CD14-positive monocyte (primary cell): Measurements from ENCODE around the gene SLC36A1. TPM values are rescaled to one million over a fixed set of nuclear protein-coding genes. Genes with fewer than 3 reads are reported as not detected.

ENCODE experiments used
- DNase-seq, 3 donors: peaks; one replicate each; pipeline ENCODE4 v3.0.0-alpha.2; 2011 to 2022
- H2AFZ ChIP-seq: 2 replicates; pipeline ENCODE4 v1.6.0; 2012; ENCODE audit warnings: mild to moderate bottlenecking, low read depth, low read length, inconsistent platforms; ENCODE audit not compliant: insufficient read depth, poor library complexity, severe bottlenecking
- H3K27ac ChIP-seq, 2 donors: 1 replicate in 1 of 2; 2 replicates in 1 of 2; pipeline ENCODE4 v1.5.1; 2012 to 2013; ENCODE audit warnings: low read length in 2 of 2, control low read depth in 1 of 2, inconsistent platforms in 1 of 2, low read depth in 1 of 2, mild to moderate bottlenecking in 1 of 2
- H3K27me3 ChIP-seq, 2 donors: one replicate each; pipeline versions ENCODE4 v1.6.0 to v1.6.1; 2011 to 2013; ENCODE audit warnings: low read length in 2 of 2; ENCODE audit not compliant: control insufficient read depth in 2 of 2, insufficient read depth in 2 of 2
- H3K36me3 ChIP-seq, 2 donors: replicated peaks in 1 of 2; 1 replicate in 1 of 2; 2 replicates in 1 of 2; pipeline versions ENCODE4 v1.5.1 to v1.6.1; 2012 to 2013; ENCODE audit warnings: low read length in 2 of 2, control low read depth in 1 of 2, inconsistent platforms in 1 of 2, mild to moderate bottlenecking in 1 of 2; ENCODE audit not compliant: insufficient read depth in 2 of 2, control insufficient read depth in 1 of 2
- H3K4me1 ChIP-seq, 2 donors: 1 replicate in 1 of 2; 2 replicates in 1 of 2; pipeline versions ENCODE4 v1.5.1 to v1.6.1; 2012 to 2013; ENCODE audit warnings: low read length in 2 of 2, control low read depth in 1 of 2, inconsistent platforms in 1 of 2, mild to moderate bottlenecking in 1 of 2, moderate library complexity in 1 of 2; ENCODE audit not compliant: insufficient read depth in 2 of 2, control insufficient read depth in 1 of 2
- H3K4me2 ChIP-seq: replicated peaks from 2 replicates; pipeline ENCODE3; 2012; ENCODE audit warnings: low read length, moderate library complexity, mild to moderate bottlenecking; ENCODE audit not compliant: poor library complexity, severe bottlenecking; ENCODE audit errors: extremely low read depth
- H3K4me3 ChIP-seq, 3 experiments: fragments of 200-600 bp in 1 of 3; sonication (generic) in 1 of 3; replicated peaks in 1 of 3; 1 replicate in 2 of 3; 2 replicates in 1 of 3; pipeline ENCODE4 v1.5.1; 2011 to 2013; ENCODE audit warnings: low read length in 3 of 3, mild to moderate bottlenecking in 3 of 3, control low read depth in 2 of 3, low read depth in 2 of 3, inconsistent platforms in 1 of 3, moderate library complexity in 1 of 3
- H3K79me2 ChIP-seq: 2 replicates; pipeline ENCODE4 v1.6.0; 2012; ENCODE audit warnings: mild to moderate bottlenecking, control low read depth, inconsistent platforms, low read length, moderate library complexity; ENCODE audit not compliant: insufficient read depth
- H3K9ac ChIP-seq: 2 replicates; pipeline ENCODE4 v1.6.0; 2017; ENCODE audit warnings: low read length, mild to moderate bottlenecking; ENCODE audit not compliant: insufficient read depth, poor library complexity, severe bottlenecking
- H3K9me3 ChIP-seq, 2 donors: replicated peaks in 1 of 2; 1 replicate in 1 of 2; 2 replicates in 1 of 2; pipeline versions ENCODE4 v1.5.1 to v1.6.1; 2012 to 2013; ENCODE audit warnings: low read length in 2 of 2, control low read depth in 1 of 2; ENCODE audit not compliant: control insufficient read depth in 1 of 2, insufficient read depth in 1 of 2
- H4K20me1 ChIP-seq: 2 replicates; pipeline ENCODE4 v1.6.0; 2012; ENCODE audit warnings: mild to moderate bottlenecking, low read length, control low read depth, moderate library complexity; ENCODE audit not compliant: insufficient read depth
- H3K27ac Mint-ChIP-seq, 7 donors: one replicate each; pipeline ENCODE4 v1.8.0; 2020; ENCODE audit warnings: mild to moderate bottlenecking in 7 of 7, mixed read lengths in 7 of 7, moderate library complexity in 6 of 7, inconsistent platforms in 2 of 7
- H3K27me3 Mint-ChIP-seq, 3 donors: one replicate each; pipeline ENCODE4 v1.8.0; 2021 to 2022; ENCODE audit warnings: low read depth in 3 of 3, mild to moderate bottlenecking in 3 of 3, mixed read lengths in 3 of 3, moderate library complexity in 3 of 3, inconsistent platforms in 1 of 3
- H3K36me3 Mint-ChIP-seq, 2 donors: one replicate each; pipeline ENCODE4 v1.8.0; 2020; ENCODE audit warnings: mixed read lengths in 2 of 2, inconsistent platforms in 1 of 2, mild to moderate bottlenecking in 1 of 2
- H3K4me1 Mint-ChIP-seq: one replicate; pipeline ENCODE4 v1.8.0; 2020; ENCODE audit warnings: mild to moderate bottlenecking, mixed read lengths
- H3K4me3 Mint-ChIP-seq, 2 donors: one replicate each; pipeline ENCODE4 v1.8.0; 2020; ENCODE audit warnings: mild to moderate bottlenecking in 2 of 2, mixed read lengths in 2 of 2, moderate library complexity in 1 of 2
- H3K9me3 Mint-ChIP-seq, 7 donors: one replicate each; pipeline ENCODE4 v1.8.0; 2020 to 2022; ENCODE audit warnings: mixed read lengths in 7 of 7, mild to moderate bottlenecking in 6 of 7, moderate library complexity in 6 of 7, inconsistent platforms in 2 of 7
- WGBS: methylation state at CpG from one replicate; pipeline ENCODE4 v1.1.5; 2013; ENCODE audit warnings: missing lambda C conversion rate; ENCODE audit not compliant: insufficient coverage; 5-methylcytosine and 5-hydroxymethylcytosine counted together
- intact Hi-C, 2 donors: fragments of 100-400 bp; cut with micrococcal nuclease; formaldehyde crosslinking; loops; one replicate each; pipeline versions ENCODE4 v1.15.0 to v1.15.1; 2023
- polyA plus RNA-seq, 3 donors: library from polyadenylated mRNA; depleted of rRNA in 1 of 3; unstranded in 2 of 3; stranded (reverse) in 1 of 3; fragments of 300-500 nt in 2 of 3; fragments of >200 nt in 1 of 3; fragmentation: Illumina TruSeq in 2 of 3; gene quantifications; 1 replicate in 2 of 3; 2 replicates in 1 of 3; pipeline ENCODE4 v1.2.3, GENCODE V29; 2012 to 2021
- TF ChIP-seq, protein P1 (sequence below): fragments of 200-600 bp; IDR thresholded peaks from one replicate; pipeline ENCODE4 v1.8.0; 2022; ENCODE audit warnings: antibody characterized with exemption, mild to moderate bottlenecking

The SLC36A1 gene
- polyA plus RNA-seq, 3 donors, result 5.3 to 29.4 (median 6.8) TPM

DNA sequence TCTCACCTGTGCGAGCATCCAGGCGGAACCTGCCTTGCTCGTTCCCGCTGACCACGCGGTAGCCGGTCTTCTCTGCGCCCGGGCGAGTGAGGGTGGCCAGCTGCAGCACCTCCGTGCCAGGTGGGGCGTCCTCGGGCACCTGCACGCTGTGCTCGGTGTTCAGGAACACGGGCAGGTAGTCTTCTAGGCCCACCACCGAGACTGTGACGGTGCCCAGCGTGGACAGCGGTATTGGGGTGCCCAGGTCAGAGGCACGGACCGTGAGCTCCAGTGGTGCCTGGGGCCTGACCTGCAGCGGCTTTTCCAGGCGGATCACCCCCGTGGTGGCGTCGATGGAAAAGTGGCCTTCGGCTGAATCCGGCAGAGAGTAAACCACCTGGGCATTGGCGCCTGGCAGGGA is 84.2 kb downstream of the SLC36A1 start:
- Histone ChIP-seq H3K9ac (no peak overlapping the region), H3K4me3 (no peak overlapping the region), H3K27ac (no peak overlapping the region), H3K4me2 (no peak overlapping the region), H3K4me1 (no peaks in the 10 kb centered on the region), H3K9me3 (no peaks in the 10 kb centered on the region), H3K79me2 (no peaks in the 10 kb centered on the region), H4K20me1 (no peaks in the 10 kb centered on the region), H3K27me3 (no peaks in the 10 kb centered on the region), H3K36me3 (no peaks in the 10 kb centered on the region), H2AFZ (no peak overlapping the region)
- Mint-ChIP-seq H3K27me3 (peaks cover 0 to 2% (median 2%) of the 10 kb centered on the region in 3 donors), H3K36me3 (no peaks in the 10 kb centered on the region), H3K4me3 (no peak overlapping the region), H3K9me3 (peaks cover 0 to 2% (median 0%) of the 10 kb centered on the region in 7 donors), H3K27ac (no peak overlapping the region), H3K4me1 (no peaks in the 10 kb centered on the region)
- 97% methylated on average over 28 of the region's 30 CpGs for WGBS
- TF ChIP-seq, protein P1, sequence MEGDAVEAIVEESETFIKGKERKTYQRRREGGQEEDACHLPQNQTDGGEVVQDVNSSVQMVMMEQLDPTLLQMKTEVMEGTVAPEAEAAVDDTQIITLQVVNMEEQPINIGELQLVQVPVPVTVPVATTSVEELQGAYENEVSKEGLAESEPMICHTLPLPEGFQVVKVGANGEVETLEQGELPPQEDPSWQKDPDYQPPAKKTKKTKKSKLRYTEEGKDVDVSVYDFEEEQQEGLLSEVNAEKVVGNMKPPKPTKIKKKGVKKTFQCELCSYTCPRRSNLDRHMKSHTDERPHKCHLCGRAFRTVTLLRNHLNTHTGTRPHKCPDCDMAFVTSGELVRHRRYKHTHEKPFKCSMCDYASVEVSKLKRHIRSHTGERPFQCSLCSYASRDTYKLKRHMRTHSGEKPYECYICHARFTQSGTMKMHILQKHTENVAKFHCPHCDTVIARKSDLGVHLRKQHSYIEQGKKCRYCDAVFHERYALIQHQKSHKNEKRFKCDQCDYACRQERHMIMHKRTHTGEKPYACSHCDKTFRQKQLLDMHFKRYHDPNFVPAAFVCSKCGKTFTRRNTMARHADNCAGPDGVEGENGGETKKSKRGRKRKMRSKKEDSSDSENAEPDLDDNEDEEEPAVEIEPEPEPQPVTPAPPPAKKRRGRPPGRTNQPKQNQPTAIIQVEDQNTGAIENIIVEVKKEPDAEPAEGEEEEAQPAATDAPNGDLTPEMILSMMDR, result no peak
- no peak for DNase-seq
- intact Hi-C loops, result no loop called here

DNA sequence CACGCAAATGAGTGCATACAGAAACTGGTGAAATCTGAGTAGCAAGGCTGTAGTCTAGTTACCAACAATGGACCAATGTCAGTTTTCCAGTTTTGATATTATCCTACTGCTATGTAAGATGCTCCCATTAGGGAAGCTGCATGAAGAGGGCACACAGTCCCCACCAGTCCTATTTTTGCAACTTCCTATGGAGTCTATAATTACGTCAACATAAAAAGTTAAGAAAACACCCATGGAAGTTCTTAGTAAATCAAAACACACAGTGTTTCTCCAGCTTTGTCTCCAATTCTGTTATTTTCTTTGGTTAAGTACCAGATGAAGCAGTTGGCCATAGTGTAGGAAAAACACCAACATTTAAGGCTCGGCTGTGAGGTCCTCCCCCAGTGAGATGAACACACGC is 85.0 kb downstream of the SLC36A1 start:
- TF ChIP-seq, protein P1, result no peak
- no peak overlapping the region for H3K27ac Mint-ChIP-seq
- Histone ChIP-seq H3K27ac (no peak overlapping the region), H3K9ac (no peak overlapping the region), H3K27me3 (no peaks in the 10 kb centered on the region), H3K4me2 (no peak overlapping the region), H4K20me1 (no peaks in the 10 kb centered on the region), H2AFZ (no peak overlapping the region), H3K9me3 (no peaks in the 10 kb centered on the region), H3K4me1 (no peaks in the 10 kb centered on the region), H3K79me2 (no peaks in the 10 kb centered on the region), H3K36me3 (no peaks in the 10 kb centered on the region), H3K4me3 (no peak overlapping the region)
- peaks cover 0 to 2% (median 0%) of the 10 kb centered on the region in 7 donors for H3K9me3 Mint-ChIP-seq
- no CpG with 5 or more reads among the region's 4 CpGs for WGBS
- no peaks in the 10 kb centered on the region for H3K36me3 Mint-ChIP-seq
- H3K4me3 Mint-ChIP-seq, result no peak overlapping the region
- DNase-seq, result no peak
- peaks cover 0 to 3% (median 2%) of the 10 kb centered on the region in 3 donors for H3K27me3 Mint-ChIP-seq
- intact Hi-C loops, result no loop called here
- H3K4me1 Mint-ChIP-seq, result no peaks in the 10 kb centered on the region
